ENCODE results near the gene XRCC4.

The XRCC4 gene

GRCh38 chr5:83173826-83174225 is 96.5 kb downstream of the XRCC4 start:
- H3K4me3 ChIP-seq (ENCODE audit: low read depth, low read length): no peak overlapping the region
- in situ Hi-C loops (cut with HindIII; ENCODE audit: low sequenced_read_pairs): no loop called here
- TF ChIP-seq CTCF (IDR thresholded peaks at IDR 0.05; ENCODE audit: low read depth, low read length): no peak
- no peak for DNase-seq (ENCODE audit: low read depth, low spot score)

GRCh38 chr5:83177803-83178202 is 100.5 kb downstream of the XRCC4 start:
- no peak for TF ChIP-seq CTCF (IDR thresholded peaks at IDR 0.05; ENCODE audit: low read depth, low read length)
- in situ Hi-C loops (cut with HindIII; ENCODE audit: low sequenced_read_pairs): no loop called here
- no peak overlapping the region for H3K4me3 ChIP-seq (ENCODE audit: low read depth, low read length)
- DNase-seq (ENCODE audit: low read depth, low spot score): no peak

GRCh38 chr5:83179966-83180365 is 102.6 kb downstream of the XRCC4 start:
- in situ Hi-C loops (cut with HindIII; ENCODE audit: low sequenced_read_pairs): no loop called here
- TF ChIP-seq CTCF (IDR thresholded peaks at IDR 0.05; ENCODE audit: low read depth, low read length): no peak
- H3K4me3 ChIP-seq (ENCODE audit: low read depth, low read length): no peak overlapping the region
- DNase-seq (ENCODE audit: low read depth, low spot score): peak; percentile 45

GRCh38 chr5:83184534-83184933 is 107.2 kb downstream of the XRCC4 start:
- in situ Hi-C loops (cut with HindIII; ENCODE audit: low sequenced_read_pairs): no loop called here
- H3K4me3 ChIP-seq (ENCODE audit: low read depth, low read length): no peak overlapping the region
- TF ChIP-seq CTCF (IDR thresholded peaks at IDR 0.05; ENCODE audit: low read depth, low read length): no peak
- no peak for DNase-seq (ENCODE audit: low read depth, low spot score)

GRCh38 chr5:83192947-83193346 is 115.6 kb downstream of the XRCC4 start:
- H3K4me3 ChIP-seq (ENCODE audit: low read depth, low read length): no peak overlapping the region
- TF ChIP-seq CTCF (IDR thresholded peaks at IDR 0.05; ENCODE audit: low read depth, low read length): no peak
- in situ Hi-C loops (cut with HindIII; ENCODE audit: low sequenced_read_pairs): no loop called here
- no peak for DNase-seq (ENCODE audit: low read depth, low spot score)

GRCh38 chr5:83197326-83197967 is 120.1 kb downstream of the XRCC4 start:
- H3K4me3 ChIP-seq (ENCODE audit: low read depth, low read length): no peak overlapping the region
- no peak for DNase-seq (ENCODE audit: low read depth, low spot score)
- in situ Hi-C loops (cut with HindIII; ENCODE audit: low sequenced_read_pairs): no loop called here
- no peak for TF ChIP-seq CTCF (IDR thresholded peaks at IDR 0.05; ENCODE audit: low read depth, low read length)

Measured in astrocyte of the spinal cord (primary cell).